CD4-positive, alpha-beta T cell treated with Interleukin-6 at 100 ng/mL for 8 hours (primary cell): ENCODE measurements around the gene LPCAT3.

Source experiments
- DNase-seq: peaks from one replicate; pipeline ENCODE4 v3.0.0-alpha.2; 2020; ENCODE audit warnings: mixed read lengths, low spot score

Gene LPCAT3

DNA sequence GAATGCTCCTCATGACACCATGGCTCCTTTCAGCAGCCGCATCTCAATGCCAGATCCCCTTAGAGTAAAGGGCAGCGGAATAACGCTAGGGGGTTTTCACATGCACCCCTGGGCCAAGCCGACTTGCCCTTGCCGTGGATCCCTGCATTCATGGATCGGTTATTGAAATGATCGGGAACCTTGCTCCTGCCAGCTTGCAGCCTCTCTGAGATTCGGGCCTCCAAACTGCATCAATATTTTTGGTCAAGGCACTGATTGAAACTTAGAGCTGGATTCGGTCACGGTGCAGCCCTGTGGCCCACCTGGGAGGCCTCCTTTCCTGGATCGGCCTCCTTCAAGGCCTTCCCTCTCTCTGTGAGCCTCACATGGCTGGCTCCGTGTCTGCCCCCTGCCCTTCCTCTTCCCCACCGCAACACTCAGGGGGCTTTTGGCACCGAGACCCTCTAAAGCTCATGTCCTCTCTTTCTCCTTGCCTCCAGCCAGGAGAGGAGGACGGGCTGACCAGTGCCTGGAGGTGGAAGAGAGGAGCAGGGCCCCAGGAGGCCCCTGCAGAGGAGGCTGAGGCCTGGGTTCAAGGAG is 65.3 kb downstream of the LPCAT3 start:
- DNase-seq: no peak

DNA sequence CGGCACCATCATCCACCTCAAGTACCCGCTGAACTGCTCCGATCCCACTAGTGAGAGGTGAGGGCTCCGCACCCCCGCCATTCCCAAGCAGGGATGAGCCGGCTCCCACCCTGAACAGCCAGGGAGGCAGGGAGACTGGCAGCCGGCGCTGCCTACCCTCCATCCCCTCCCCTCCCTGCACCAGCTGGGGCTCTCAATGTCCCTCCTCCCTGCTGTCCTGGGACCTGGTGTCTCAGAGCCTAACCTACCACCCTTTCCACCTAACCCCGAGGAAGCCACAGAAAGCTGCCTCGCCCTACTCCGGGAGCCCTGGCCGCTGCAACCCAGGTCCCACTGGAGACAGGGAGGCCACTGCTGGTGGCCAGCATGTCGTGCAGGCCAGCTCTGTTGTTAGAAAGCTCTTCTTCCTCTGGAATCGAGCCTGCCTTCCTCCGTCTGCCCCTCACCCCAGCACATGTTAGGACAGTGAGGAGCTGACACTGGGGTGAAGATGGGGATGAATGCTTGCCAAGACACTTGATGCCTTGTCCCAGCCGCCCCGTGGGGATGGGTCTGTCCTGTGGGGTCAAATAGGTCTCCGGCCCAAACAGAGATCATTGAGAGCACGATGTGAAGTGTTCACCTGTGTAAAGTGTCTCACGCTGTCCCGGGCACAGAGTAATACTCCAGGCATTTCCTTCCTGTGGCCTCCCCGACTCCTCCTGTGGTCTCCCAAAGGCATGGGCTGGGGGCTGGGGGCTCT is 66.0 kb downstream of the LPCAT3 start:
- DNase-seq: no peak

DNA sequence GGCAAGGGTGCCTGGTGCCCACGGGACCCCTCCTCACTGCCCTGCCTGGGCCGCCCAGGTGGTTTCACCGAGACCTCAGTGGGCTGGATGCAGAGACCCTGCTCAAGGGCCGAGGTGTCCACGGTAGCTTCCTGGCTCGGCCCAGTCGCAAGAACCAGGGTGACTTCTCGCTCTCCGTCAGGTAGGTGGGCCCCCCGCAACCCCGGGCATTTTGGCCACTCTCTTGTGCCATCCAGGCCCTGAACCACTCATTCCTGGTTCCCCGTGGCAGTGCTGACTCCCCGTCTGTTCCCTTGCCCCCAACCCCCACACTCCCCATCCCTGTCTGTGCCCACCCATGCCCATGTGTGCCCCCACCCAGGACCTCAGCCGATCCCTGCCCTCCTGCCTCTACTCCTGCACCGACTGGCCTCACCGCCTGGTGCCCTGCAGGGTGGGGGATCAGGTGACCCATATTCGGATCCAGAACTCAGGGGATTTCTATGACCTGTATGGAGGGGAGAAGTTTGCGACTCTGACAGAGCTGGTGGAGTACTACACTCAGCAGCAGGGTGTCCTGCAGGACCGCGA is 66.6 kb downstream of the LPCAT3 start:
- no peak for DNase-seq

DNA sequence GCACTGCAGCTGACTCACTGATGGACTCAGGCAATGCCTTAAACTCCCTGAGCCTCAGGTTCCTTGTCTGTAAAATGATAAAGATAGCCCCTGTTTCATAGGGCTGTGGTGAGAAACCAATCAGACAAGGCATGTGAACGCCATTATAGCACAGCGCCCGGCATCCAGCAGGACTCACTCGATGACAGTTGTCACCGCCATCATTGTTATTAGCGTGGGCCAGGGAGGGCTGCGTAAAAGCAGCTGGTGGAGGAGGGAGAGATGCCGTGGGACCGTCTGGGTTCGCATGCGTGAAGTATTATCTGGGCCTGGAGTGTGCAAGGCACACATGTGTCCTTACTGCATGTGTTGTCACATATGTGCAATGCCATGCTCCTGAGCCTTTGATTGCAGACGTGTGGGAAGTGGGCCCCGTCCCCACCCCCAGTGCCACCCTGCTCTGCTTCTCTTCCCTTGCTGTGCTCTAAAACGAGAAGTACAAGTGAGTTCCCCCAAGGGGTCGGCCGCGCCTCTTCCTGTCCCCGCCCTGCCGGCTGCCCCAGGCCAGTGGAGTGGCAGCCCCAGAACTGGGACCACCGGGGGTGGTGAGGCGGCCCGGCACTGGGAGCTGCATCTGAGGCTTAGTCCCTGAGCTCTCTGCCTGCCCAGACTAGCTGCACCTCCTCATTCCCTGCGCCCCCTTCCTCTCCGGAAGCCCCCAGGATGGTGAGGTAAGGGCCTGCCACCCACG is 67.3 kb downstream of the LPCAT3 start, which contains the start of gene PTPN6:
Gene PTPN6 (plus strand): TSS at position 546 of the 730 bp plus-strand sequence. CDS start 157 bp downstream, at position 703.
- peak; percentile 75 for DNase-seq

DNA sequence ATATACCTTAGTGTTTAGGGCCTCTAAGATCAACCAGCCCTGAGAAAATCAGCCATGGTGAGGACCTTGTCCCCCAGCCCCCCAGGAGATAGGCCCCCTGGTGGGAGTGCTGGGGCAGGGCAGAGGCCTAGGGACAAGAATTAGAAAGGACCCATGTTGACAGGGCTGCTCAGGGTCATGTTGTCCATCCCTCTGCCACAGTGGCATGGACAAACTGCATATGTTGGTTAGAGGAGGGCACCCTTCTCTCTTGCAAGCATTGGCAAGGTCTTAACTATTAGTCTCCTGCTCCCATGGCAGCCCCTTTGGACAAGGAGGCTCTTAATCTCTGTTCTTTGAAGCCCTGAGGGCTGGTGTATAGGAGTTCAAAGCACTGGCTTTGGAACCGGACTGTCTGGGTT is 67.9 kb downstream of the LPCAT3 start:
- no peak for DNase-seq

DNA sequence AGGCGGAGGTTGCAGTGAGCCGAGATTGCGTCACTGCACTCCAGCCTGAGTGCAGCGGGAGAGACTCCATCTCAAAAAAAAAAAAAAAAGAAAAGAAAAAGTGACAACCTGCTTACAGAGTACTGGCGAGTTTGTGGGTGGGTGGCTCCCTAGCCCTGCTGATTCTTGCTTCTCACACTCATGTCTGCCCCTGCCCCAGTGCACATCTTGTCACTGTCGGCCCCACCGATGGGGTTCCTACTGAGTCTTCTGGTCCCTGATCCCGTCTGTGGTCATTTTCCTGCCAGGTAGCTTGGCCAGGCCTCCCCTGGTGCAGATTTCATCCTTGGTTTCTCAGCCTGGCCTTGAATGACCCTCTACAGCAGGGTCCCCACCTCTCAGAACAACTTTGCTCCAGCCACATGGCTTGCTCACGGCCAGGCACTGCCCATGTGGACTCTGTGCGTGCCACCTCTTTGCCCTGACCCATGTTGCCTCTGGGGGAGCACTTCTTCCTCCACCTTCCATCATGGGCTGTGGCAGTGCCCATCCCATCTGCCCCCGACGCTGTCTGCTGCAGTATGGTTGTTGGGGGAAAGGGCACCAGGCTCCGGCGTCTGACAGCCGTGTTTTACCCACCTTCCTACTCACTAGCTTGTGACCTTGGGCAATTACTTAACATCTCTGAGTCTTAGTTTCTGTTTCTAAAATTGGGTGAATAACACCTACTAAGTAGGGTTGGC is 69.2 kb downstream of the LPCAT3 start:
- no peak for DNase-seq

DNA sequence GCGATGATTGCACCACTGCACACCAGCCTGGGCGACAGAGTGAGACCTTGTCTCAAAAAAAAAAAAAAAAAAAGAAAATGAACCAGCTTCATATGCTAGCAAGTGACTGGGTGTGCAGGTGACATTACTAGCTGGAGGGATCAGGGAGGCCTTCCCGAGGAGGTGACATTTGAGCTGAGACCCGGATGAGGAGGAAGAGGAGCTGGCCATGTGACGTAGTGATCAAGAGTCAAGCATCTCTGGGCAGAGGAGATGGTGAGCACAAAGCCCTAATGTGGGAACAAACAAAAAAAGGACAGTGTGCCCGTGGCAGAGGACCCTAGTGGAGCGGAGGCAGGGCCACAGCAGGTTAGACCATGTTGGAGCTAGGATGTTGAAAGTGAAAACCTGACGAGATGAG is 70.7 kb downstream of the LPCAT3 start:
- DNase-seq: no peak

DNA sequence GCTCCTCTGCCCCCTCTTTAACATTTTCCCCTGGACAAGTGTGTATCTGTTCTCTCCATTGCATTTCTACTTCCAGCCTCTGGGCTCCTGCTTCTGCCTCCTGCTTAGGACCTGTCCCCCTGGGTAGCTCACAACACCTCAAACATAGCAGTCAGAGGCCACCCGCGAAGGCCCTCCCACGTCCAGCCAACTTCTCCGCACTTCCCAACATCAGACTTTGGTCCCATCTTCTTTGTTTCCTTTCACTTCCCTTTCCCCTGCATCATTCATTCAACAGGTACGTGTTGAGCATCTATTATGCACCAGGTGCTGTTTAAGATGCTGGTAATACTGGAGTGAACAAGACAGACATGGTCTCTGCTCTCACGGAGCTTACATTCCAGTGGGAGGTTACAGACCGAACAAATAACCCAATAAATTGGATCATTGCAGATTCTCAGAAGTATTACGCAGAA is 71.3 kb downstream of the LPCAT3 start:
- no peak for DNase-seq

DNA sequence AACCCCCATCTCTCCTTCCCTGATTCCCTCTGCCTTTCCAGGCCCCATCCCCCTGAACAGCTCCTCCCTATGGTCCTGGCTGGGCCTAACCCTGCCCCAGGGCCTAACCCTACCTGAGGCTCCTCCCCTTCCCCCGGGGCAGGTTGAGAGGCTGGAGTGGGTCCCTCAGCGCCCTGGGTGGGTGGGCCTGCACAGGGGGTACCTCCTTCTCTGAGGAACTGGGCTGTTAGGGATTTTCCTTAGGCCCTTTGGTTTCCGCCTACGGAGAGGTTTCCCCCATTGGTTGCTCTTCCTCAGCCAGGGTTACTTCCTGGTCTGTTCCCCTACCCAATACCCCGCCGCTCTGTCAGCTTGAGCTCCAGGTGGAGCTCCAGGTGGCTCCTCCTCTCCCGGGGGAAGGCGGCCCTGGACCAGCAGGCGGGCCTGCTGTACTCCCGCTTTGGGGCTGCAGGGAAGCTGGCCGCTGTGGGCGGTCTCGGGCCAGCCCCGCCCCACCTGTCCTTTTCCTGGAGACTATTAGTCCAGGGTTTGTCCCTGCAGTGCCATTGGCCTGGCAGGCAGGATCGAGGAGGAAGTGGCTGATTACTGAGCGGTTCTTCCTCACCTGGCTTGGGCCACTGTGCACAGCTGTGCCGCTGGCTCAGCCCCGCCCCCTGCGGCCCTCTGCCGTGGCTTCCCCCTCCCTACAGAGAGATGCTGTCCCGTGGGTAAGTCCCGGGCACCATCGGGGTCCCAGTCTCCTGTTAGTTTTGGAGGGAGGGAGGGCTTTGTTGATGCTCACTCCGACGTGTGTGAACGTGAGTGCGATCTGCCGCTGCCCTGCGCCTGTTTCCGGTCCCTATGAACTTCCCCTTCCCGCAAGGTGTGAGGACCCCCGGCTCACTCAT is 72.0 kb downstream of the LPCAT3 start:
- DNase-seq: peak; percentile 67

DNA sequence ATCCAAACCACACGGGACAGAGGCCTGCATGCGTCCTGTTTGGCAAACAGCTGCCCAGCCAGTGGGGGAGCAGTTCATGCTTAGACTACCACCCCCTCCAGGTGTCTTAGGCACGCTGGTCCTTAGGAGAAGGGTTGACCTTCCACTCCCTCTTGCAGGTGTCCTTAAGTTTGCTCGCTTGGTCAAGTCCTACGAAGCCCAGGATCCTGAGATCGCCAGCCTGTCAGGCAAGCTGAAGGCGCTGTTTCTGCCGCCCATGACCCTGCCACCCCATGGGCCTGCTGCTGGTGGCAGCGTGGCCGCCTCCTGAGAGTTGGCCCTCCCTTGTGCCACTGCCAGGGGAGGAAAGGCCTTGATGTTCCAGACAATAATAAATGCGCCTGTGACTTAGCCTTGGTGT is 72.7 kb downstream of the LPCAT3 start:
- DNase-seq: no peak

DNA sequence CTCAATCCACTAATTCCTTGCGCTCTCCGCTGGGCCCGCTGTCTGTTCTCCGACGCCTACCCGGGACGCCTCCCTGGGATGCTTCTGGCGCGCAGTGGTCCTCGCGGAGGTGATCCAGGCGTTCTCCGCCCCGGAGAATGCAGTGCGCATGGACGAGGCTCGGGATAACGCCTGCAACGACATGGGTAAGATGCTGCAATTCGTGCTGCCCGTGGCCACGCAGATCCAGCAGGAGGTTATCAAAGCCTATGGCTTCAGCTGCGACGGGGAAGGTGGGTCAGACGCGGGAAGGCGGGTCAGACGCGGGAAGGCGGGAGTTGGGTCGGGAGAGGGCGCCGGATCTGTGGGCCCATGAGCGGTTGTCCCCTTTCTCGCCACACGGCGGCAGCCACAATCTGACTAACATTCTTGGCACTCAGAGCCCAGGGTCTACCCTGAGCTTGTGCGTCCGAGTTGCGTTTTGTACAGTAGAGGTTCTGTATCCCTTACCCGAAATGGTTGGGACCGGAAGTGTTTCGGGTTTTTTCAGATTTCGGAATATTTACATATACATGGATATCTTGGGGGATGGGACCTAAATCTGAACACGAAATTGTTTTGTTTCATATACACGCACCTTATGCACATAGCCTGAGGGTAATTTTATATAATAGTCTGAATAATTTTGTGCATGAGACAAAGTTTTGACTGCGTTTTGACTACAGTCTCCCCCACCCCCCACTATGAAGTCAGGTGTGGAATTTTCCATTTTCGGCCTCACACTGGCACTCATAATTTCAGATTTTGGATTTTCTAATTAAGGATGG is 73.7 kb downstream of the LPCAT3 start:
- peak; percentile 90 for DNase-seq

DNA sequence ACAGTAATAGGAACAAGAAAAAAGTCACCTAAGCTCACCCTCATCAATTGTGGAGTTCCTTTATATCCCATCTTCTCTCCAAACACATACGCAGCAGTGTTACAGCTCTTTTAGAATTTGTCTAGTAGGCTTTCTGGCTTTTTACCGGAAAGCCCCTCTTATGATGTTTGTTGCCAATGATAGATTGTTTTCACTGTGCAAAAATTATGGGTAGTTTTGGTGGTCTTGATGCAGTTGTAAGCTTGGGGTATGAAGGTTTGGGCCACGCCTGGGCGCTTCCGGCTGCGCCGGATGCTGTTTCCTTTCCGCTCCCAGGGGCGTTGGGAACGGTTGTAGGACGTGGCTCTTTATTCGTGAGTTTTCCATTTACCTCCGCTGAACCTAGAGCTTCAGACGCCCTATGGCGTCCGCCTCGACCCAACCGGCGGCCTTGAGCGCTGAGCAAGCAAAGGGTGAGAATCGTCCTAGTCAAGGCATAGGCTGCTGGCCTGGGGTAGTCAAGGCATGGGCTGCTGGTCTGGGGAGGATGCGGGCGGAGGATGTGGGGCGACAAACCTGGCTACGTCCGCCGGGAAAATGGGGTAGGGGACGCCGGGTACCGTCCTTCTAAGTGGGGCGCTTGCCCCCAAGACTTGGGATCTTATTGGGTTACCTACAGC is 74.4 kb downstream of the LPCAT3 start, which contains the start of the genes C12orf57 and RNU7-1:
Gene C12orf57 (plus strand): TSS at position 301 of the 659 bp plus-strand sequence. CDS start 100 bp downstream, at position 401.
Gene RNU7-1 (plus strand): TSS at position 95 of the 659 bp plus-strand sequence.
- DNase-seq: peak; percentile 74

DNA sequence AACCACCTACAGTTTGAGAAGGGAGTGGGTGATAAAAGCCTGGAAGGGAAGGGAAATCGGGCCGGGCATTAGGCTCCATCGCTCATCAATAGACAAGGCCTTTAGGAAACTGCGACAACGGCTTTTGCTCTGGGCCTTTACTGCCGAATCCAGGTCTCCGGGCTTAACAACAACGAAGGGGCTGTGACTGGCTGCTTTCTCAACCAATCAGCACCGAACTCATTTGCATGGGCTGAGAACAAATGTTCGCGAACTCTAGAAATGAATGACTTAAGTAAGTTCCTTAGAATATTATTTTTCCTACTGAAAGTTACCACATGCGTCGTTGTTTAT is 74.9 kb downstream of the LPCAT3 start:
- peak; percentile 89 for DNase-seq

DNA sequence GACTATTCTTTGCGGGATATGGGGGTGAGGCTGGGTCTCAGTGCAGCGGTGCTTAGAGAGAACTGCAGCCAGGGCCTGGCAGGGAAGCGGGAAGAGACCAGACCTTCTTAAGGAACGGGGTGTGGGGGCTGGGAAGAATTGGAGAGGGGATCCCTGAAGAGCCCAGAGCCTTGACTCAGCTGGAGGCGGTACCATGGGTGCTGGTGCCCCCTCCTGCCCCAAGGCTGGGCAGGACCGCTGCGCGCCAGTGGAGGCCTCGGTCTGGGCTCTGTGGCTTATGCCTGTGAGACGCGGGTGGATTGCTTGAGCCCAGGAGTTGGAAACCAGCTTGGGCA is 76.0 kb downstream of the LPCAT3 start:
- DNase-seq: no peak

DNA sequence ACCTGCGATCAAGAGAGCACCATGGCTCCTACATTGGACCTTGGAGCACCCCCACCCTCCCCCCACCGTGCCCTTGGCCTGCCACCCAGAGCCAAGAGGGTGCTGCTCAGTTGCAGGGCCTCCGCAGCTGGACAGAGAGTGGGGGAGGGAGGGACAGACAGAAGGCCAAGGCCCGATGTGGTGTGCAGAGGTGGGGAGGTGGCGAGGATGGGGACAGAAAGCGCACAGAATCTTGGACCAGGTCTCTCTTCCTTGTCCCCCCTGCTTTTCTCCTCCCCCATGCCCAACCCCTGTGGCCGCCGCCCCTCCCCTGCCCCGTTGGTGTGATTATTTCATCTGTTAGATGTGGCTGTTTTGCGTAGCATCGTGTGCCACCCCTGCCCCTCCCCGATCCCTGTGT is 76.5 kb downstream of the LPCAT3 start:
- no peak for DNase-seq

DNA sequence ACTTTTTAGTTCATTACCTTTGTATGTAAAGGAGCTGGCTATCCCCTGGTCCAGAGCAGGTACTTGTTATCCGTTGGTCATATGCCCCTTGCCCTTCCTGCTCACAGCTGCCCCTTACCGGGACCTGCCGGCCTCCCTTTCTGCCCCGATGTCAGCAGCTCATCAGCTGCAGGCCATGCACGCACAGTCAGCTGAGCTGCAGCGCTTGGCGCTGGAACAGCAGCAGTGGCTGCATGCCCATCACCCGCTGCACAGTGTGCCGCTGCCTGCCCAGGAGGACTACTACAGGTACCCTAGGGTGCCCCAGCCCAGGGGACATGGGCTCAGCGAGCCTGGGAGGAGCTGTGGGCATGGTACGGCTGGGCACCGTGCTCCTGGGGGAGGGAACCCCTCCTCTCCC is 77.0 kb downstream of the LPCAT3 start:
- DNase-seq: no peak

DNA sequence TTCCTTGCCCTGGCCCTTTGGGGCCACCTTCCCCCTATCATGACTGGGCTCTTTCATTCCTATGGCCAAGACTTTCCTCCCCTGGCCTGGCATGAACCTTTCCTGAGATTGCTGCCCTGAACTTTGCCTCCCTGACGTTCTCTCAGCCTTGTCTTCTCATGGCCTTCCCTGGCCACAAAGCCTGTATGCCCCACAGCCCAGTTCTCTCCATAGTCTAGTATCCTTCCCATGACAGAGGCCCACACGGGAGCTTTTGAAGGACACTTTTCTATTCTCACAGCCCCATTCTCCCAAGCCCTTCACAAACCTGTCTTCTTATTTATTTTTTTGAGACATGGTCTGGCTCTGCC is 79.1 kb downstream of the LPCAT3 start:
- no peak for DNase-seq

DNA sequence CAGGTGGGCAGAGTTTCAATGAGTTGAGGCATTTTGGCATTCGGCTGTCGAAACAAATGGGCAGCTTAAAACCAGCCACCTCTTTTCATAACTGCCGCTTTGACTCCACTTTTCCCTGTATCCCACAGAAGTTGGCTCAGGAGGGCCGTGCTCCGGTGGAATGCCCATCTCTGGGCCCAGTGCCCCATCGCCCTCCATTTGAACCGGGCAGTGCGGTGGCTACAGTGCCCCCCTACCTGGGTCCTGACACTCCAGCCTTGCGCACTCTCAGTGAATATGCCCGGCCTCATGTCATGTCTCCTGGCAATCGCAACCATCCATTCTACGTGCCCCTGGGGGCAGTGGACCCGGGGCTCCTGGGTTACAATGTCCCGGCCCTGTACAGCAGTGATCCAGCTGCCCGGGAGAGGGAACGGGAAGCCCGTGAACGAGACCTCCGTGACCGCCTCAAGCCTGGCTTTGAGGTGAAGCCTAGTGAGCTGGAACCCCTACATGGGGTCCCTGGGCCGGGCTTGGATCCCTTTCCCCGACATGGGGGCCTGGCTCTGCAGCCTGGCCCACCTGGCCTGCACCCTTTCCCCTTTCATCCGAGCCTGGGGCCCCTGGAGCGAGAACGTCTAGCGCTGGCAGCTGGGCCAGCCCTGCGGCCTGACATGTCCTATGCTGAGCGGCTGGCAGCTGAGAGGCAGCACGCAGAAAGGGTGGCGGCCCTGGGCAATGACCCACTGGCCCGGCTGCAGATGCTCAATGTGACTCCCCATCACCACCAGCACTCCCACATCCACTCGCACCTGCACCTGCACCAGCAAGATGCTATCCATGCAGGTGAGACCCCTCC is 79.7 kb downstream of the LPCAT3 start:
- DNase-seq: no peak
